ENCODE measurements around the gene HMMR.
"Not testable (repeated sequence)": the region's sequence is repeated elsewhere in the genome, so short reads cannot be mapped to it uniquely, and the experiment has no call there.

Gene HMMR

DNA sequence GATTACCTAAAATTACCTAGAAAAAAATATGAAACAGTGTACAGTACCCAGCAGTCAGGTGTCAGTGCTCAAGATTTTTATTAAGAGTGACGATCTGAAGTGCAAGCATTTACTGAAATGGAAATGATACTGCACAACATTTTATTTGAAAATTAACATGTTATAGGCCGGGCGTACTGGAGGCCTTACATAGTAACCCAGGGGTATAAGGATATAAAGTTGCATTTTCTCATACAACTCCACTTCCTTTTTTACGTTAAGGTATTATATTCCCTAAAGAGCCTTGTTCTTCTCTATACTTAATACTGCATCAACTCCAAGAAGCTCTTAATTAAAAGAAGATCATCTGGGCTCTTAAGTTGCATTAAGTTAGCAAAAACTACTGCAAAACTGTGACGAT lies 48.3 kb downstream of the HMMR start:
- no peak for DNase-seq (ENCODE audit: low read depth)

DNA sequence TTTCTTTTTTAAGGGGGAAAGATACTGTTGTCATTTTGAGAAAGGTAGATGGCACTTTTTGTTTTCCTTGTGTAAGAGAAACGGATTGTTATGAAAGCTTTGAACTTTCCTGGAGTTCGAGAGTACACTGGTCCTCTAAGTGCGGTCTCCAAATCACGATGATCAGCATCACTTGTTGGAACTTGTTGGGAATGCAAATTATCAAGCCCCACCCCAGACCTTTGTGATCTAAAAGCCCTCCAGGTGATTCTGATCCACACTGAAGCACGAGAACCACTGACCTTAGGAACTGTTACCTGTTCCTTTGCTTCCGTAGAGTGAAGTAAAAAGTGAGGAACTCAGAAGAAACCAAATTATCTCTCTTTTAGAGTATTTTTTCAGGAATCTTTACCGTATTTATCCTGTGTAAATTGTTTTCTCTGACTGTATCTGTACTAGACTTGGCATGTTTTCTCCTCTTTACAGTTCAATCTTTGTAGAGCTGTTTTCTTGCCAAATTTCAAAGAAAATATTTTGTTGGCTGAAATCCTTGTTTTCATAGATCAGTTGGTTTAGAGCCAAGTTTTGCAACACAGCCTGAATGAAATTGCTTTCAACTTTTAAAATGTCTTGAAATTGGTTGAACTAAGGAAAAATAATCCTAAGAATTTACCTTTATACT lies 49.0 kb downstream of the HMMR start:
- peak; percentile 45 for DNase-seq (ENCODE audit: low read depth)

DNA sequence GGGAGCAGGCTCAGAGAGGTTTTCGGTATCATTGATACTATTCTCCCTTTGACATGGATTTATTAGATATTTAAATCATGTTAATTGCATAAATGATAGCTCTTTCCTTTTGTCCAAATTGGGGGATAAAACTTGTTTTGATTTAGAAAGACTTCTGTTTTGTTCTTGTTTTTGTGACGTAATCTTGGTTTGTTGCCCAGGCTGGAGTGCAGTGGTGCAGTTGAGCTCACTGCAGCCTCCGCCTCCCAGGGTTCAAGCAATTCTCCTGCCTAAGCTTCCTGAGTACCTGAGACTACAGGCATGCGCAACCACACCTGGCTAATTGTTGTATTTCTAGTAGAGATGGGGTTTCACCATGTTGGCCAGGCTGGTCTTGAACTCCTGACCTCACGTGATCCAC lies 52.1 kb downstream of the HMMR start:
- no peak for DNase-seq (ENCODE audit: low read depth)

DNA sequence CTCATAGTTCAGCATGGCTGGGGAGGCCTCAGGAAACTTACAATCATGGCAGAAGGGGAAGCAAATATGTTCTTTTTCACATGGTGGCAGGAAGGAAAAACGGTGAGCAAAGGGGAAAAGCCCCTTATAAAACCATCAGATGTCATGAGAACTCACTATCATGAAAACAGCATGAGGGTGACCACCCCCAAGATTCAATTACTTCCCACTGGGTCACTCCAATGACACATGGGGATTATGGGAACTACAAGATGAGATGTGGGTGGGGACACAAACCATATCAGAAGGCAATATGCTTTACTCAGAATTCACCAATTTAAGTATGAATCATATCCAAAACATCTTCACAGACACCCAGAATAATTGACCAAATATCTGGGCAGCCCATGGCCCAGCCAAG lies 64.7 kb downstream of the HMMR start:
- DNase-seq (ENCODE audit: low read depth), result no peak

DNA sequence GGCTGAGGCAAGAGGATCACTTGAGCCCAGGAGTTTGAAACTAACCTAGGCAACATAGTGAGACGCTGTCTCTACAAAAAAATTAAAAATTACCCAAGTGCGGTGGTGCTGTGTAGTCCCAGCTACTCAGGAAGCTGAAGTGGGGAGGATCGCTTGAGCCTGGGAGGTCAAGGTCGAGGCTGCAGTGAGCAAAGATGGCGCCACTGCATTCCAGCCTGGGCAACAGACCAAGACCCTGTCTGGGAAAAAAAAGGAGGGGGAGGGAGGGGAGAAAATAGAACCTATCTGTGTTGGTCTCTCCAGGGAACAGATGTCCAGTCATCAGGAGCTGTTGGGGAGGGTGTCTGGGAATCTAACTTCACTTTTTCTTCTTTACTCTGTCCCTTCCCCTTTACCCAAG lies 69.3 kb downstream of the HMMR start:
- no peak for DNase-seq (ENCODE audit: low read depth)

DNA sequence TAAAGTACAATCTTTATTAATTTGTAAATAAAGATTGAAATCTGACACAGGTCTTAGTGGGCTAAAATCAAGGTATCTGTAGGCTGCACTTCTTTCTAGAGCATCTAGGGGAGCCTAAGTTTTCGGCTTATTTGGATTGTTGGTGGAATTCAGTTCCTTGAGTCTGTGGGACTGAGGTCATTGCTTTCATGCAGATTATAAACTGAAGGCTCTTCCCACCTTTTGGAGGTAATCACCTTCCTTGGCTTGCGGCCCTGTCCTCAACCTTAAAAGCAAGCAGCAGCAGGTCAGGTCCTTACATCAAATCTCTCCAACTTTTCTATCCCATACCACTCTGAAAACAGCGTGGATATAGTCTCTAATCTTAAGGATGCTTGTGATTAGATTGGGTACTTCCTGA lies 70.8 kb downstream of the HMMR start:
- no peak for DNase-seq (ENCODE audit: low read depth)

DNA sequence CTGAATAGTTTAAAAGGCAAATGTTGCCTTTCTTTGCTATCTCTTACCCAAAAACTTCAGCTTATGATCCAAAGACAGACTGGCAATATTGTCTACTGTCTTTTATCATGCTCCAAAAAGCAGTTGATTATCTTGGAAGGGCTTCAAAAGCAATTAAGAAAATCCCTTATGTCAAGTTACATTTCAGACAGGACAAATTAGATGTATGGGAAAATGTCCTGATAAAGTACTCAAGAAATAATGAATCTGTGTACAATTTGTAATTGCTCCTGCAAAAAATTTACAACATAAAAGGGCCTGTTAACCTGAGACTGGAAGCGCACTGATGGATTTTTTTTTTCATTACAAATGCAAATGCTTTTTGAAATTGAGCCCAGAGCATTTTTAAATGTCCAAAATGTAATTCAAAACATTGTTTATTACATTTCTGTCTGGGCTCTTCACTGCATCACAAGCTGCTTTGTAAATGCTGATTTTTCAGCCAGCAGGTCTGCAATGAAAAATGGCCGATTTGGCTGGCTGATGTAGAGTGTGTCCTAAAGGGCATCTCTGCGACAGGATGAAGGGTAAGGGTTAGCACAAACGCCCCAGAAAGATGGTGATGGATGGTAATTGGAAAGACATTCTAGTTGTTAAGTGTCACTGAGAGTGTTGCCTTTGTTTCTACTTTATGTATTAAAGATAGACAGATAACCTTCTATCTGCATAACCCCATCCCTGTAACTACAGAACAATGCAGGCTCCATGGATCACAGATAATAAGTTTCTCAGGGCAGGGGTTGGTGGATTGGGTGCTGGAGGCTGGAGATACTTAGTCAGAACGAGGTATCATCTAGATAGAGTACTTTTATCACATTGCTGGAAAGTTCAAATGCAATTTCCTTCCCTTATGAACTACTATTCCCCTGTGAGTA lies 72.0 kb downstream of the HMMR start:
- DNase-seq (ENCODE audit: low read depth), result no peak

DNA sequence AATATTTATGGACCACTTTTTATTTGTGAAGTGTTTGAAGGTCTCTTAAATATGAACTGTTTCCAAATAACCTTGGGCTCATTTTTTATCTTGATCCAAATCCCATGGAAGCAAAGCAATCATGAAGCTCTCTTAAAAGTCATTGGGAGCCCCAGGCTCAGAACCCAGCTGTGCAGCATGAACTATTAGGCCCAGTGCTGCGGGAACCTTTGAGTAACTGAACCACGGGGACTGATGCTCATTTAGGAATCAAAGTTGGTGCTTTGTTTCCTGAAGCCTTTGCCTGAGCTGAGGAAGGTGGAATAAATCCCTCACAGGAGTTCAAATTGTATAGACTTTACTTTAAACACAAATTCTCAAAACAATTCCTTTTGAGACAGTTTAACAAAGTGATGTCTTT lies 72.8 kb downstream of the HMMR start:
- DNase-seq (ENCODE audit: low read depth), result no peak

DNA sequence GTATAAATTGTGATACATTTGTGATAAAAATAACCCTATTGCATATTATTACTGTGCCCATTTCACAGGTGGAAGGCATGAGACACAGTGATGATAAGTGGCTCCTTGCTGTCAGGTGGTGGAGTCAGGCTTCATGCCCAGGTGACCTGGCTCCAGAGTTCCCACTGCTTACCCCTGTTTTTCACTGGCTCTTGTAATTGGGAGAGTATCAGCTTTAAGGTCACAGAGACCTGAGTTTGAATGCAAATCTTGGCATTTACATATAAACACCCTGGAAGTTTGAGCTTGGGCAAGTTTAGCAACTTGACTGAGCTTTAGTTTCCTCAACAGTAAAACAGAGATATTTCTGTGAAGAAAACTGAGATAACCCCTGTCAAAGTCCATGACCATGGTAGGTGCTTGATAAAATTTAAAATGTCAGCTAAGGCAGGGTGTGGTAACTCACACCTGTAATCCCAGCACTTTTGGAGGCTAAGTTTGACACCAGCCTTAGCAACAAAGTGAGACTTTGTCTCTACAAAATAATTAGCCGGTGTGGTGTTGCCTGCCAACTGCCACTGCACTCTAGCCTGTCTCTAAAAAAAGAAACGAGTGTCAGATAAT lies 74.2 kb downstream of the HMMR start:
- no peak for DNase-seq (ENCODE audit: low read depth)

DNA sequence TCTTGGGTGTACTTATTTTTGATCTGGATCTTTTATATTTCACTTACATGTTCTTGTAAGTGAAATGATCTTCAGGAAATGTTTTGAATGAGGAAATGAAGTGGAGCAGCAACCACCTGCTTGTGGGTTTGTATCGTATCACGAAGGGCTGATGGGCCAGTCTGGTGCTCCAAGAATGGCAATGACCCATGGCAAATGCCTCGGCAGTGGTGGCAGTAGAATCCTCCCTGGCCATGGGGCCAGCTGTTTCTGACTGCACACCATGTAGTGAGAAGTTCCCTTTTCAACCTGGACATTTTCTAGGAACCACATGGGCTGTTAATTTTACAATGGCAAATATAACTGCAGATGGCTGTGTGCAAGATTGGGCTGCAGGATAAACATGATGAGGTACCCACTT lies 74.9 kb downstream of the HMMR start:
- DNase-seq (ENCODE audit: low read depth), result no peak

DNA sequence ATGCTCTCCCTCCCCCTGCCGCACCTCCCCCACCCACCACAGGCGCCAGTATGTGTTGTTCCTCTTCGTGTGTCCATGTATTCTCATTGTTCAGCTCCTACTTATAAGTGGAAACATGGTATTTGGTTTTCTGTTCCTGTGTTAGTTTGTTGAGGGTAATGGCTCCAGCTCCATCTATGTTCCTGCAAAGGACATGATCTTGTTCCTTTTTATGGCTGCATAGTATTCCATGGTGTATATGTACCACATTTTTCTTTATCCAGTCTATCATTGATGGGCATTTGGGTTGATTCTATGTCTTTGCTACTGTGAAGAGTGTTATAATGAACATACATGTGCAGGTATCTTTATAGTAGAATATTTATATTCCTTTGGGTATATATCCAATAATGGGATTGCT lies 76.0 kb downstream of the HMMR start:
- not testable (repeated sequence) for DNase-seq (ENCODE audit: low read depth)

DNA sequence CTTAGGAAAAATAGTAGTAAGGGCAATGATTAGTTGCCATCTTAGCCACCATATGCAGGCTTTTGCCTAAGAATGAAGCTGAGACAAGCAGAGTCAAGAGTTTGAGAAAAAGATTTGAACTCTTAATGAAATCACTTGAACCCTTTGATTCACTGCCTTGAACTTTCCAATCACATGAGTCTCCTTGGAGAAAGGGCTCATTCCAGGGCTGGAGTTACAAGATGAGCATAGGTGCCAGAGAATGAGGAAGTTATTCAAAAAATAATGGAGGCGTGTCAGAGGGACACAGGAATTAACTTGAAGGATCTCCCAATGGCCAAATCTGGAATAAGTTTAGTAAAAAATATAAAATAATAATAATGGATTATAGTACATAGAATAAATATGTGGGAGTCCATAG lies 80.3 kb downstream of the HMMR start:
- no peak for DNase-seq (ENCODE audit: low read depth)

Data from stromal cell of bone marrow (primary cell).